Lower leg skin (tissue), 4 donors: ENCODE measurements around the gene MRAP2. TPM values are rescaled to one million over a fixed set of nuclear protein-coding genes. Genes with fewer than 3 reads are reported as not detected.
"Not testable (repeated sequence)": the region's sequence is repeated elsewhere in the genome, so short reads cannot be mapped to it uniquely, and the experiment has no call there.

Experiments used
- DNase-seq, 2 donors: peaks; one replicate each; pipeline ENCODE4 v3.0.0-alpha.2; 2019; ENCODE audit warnings: low spot score in 2 of 2
- H3K4me3 ChIP-seq: fragments of 200-600 bp; sonication (generic); 2 replicates; pipeline ENCODE4 v1.5.1; 2017; ENCODE audit warnings: mild to moderate bottlenecking, low read depth; ENCODE audit not compliant: poor library complexity, severe bottlenecking
- POLR2A ChIP-seq, 2 donors: fragments of 450-650 bp; IDR thresholded peaks; one replicate each; pipeline ENCODE4 v1.6.1; 2016 to 2017; ENCODE audit warnings: antibody characterized with exemption in 2 of 2, mild to moderate bottlenecking in 1 of 2, moderate library complexity in 1 of 2
- WGBS, 2 donors: methylation state at CpG; one replicate each; pipeline ENCODE4 v1.1.5; 2018; 5-methylcytosine and 5-hydroxymethylcytosine counted together
- intact Hi-C: fragments of 100-400 bp; cut with DNase I; formaldehyde crosslinking; loops from one replicate; pipeline ENCODE4 v1.15.0; 2023; ENCODE audit warnings: low total_unique reads
- total RNA-seq, 4 donors: library from RNA; depleted of rRNA; stranded (reverse); fragments of >200 nt; gene quantifications; one replicate each; pipeline ENCODE4 v1.1.0, GENCODE V29; 2016
- TF ChIP-seq, protein P1 (sequence below), 3 donors: fragments of 450-650 bp; IDR thresholded peaks; one replicate each; pipeline ENCODE4 v1.5.1; 2016; ENCODE audit warnings: antibody characterized with exemption in 3 of 3, mild to moderate bottlenecking in 3 of 3, moderate library complexity in 2 of 3

Gene MRAP2
- total RNA-seq, 4 donors from 2014 or later, result 2.6 to 4.1 (median 2.9) TPM

- no peak for TF ChIP-seq POLR2A (IDR thresholded peaks at IDR 0.05)
- TF ChIP-seq, protein P1, sequence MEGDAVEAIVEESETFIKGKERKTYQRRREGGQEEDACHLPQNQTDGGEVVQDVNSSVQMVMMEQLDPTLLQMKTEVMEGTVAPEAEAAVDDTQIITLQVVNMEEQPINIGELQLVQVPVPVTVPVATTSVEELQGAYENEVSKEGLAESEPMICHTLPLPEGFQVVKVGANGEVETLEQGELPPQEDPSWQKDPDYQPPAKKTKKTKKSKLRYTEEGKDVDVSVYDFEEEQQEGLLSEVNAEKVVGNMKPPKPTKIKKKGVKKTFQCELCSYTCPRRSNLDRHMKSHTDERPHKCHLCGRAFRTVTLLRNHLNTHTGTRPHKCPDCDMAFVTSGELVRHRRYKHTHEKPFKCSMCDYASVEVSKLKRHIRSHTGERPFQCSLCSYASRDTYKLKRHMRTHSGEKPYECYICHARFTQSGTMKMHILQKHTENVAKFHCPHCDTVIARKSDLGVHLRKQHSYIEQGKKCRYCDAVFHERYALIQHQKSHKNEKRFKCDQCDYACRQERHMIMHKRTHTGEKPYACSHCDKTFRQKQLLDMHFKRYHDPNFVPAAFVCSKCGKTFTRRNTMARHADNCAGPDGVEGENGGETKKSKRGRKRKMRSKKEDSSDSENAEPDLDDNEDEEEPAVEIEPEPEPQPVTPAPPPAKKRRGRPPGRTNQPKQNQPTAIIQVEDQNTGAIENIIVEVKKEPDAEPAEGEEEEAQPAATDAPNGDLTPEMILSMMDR (IDR thresholded peaks at IDR 0.05), result no peak
- no peak for DNase-seq
- no peak overlapping the region for H3K4me3 ChIP-seq
- intact Hi-C loops, result no loop called here
- WGBS, 2 donors, result 63 to 64% methylated on average over 11 of the region's 11 CpGs
Observed at GRCh38 chr6:84082689-84083265, 49.2 kb downstream of the MRAP2 start.

- H3K4me3 ChIP-seq, DNase-seq, intact Hi-C loops: not testable (repeated sequence)
Observed at GRCh38 chr6:84084705-84085104, 51.1 kb downstream of the MRAP2 start.

GRCh38 chr6:84086056-84086455 is 52.5 kb downstream of the MRAP2 start:
- TF ChIP-seq, protein P1 (IDR thresholded peaks at IDR 0.05), result no peak
- no peak for TF ChIP-seq POLR2A (IDR thresholded peaks at IDR 0.05)
- no peak for DNase-seq
- intact Hi-C loops, result no loop called here
- H3K4me3 ChIP-seq, result no peak overlapping the region
- 97 to 100% methylated on average over 1 of the region's 1 CpG for WGBS, 2 donors

- intact Hi-C loops, result no loop called here
- no peak overlapping the region for H3K4me3 ChIP-seq
- TF ChIP-seq, protein P1 (IDR thresholded peaks at IDR 0.05), result no peak
- TF ChIP-seq POLR2A (IDR thresholded peaks at IDR 0.05), result no peak
- no peak for DNase-seq
- WGBS, 2 donors, result 82 to 83% methylated on average over 6 of the region's 6 CpGs
Observed at GRCh38 chr6:84086545-84087429, 53.2 kb downstream of the MRAP2 start.

- no peak for DNase-seq
- no peak overlapping the region for H3K4me3 ChIP-seq
- intact Hi-C loops, result no loop called here
- no peak for TF ChIP-seq POLR2A (IDR thresholded peaks at IDR 0.05)
- TF ChIP-seq, protein P1 (IDR thresholded peaks at IDR 0.05), result no peak
- 72 to 81% methylated on average over 4 of the region's 4 CpGs for WGBS, 2 donors
Observed at GRCh38 chr6:84089081-84089480, 55.5 kb downstream of the MRAP2 start.

DNA sequence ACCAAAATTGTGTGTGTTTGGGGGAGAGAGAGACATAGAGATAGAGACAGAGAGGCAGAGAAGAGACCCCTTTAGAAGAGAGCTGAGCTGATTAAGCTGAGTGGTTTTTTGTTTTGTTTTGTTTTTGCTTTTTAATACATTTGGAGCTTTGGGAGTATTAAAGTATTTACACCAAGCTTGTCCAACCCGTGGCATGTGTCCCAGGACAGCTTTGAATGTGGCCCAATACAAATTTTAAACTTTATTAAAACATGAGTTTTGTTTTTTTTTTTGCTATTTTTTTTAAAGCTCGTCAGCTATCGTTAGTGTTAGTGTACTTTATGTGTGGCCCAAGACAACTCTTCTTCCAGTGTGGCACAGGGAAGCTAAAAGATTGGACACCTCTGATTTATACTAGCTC is 56.0 kb downstream of the MRAP2 start:
- TF ChIP-seq, protein P1 (IDR thresholded peaks at IDR 0.05), result no peak
- TF ChIP-seq POLR2A (IDR thresholded peaks at IDR 0.05), result no peak
- intact Hi-C loops, result no loop called here
- DNase-seq, result no peak
- WGBS, 2 donors, result 58 to 68% methylated on average over 3 of the region's 3 CpGs
- no peak overlapping the region for H3K4me3 ChIP-seq
